Measurements from ENCODE around the gene POC1B.

GRCh38 chr12:89559753-89560152, 33.9 kb upstream of the POC1B start:
- TF ChIP-seq CTCF (conservative IDR thresholded peaks at IDR 0.05) = no peak
- TF ChIP-seq ZFX (IDR thresholded peaks at IDR 0.05) = no peak
